ENCODE results near the gene PIK3C2G. TPM values are rescaled to one million over a fixed set of nuclear protein-coding genes. Genes with fewer than 3 reads are reported as not detected.
A peak's percentile ranks its signal among the peaks of the same experiment; 100 is the strongest.

PIK3C2G gene
- total and polyA plus RNA-seq, 2 of the 4 experiments (the other 2 are of a cell fraction), result not detected

- H4K5ac ChIP-seq (ENCODE audit: low read depth, low read length), result no peak overlapping the region
- BruUV-seq (replicated peaks), result no TSS peak
- ChIA-PET POLR2A (ENCODE audit: unreplicated experiment) (no interaction called here), CTCF (interaction anchor here (1.2 kb wide), 1 partner anchor 9 kb away, joined by 3 read pairs; no protein-coding TSS in a partner anchor)
- in situ Hi-C loops (cut with MboI; ENCODE audit: low sequenced_read_pairs), result no loop called here
- H2BK5ac ChIP-seq (ENCODE audit: low read depth, low read length, poor library complexity, severe bottlenecking), result no peak overlapping the region
- no peaks in the 10 kb centered on the region for H3K36me3 ChIP-seq (ENCODE audit: control insufficient read depth, insufficient read depth, low read length)
- no peak overlapping the region for H2BK120ac ChIP-seq (ENCODE audit: low read depth, low read length)
- H3K14ac ChIP-seq (replicated peaks; ENCODE audit: low read depth, low read length), result no peak overlapping the region; the same call in 1 of the 2 replicates
- H3K56ac ChIP-seq (ENCODE audit: extremely low read depth, insufficient read depth, low read length), result no peak overlapping the region
- no peak overlapping the region for H3K27ac ChIP-seq (ENCODE audit: insufficient read depth, low read length)
- no peak overlapping the region for H3K23ac ChIP-seq (ENCODE audit: low read depth, low read length)
- no CpG with 5 or more reads among the region's 1 CpG for WGBS, 2 experiments (ENCODE audit: extremely low coverage in 2 of 2, insufficient read length in 1 of 2)
- no peak overlapping the region for H2BK15ac ChIP-seq (ENCODE audit: low read depth, low read length)
- no peaks in the 10 kb centered on the region for H3K9me3 ChIP-seq (ENCODE audit: control insufficient read depth, insufficient read depth, low read length)
- no peak overlapping the region for H4K91ac ChIP-seq (ENCODE audit: insufficient read depth, low read depth, low read length)
- H2AK9ac ChIP-seq (replicated peaks; ENCODE audit: low read depth, low read length, poor library complexity), result no peak overlapping the region
- no peak overlapping the region for H3K9ac ChIP-seq (ENCODE audit: low read depth, low read length)
- H4K8ac ChIP-seq (ENCODE audit: low read depth in 2 of 2, low read length in 2 of 2), result no peak overlapping the region
- no peaks in the 10 kb centered on the region for H3K27me3 ChIP-seq (ENCODE audit: control insufficient read depth, insufficient read depth, low read length)
- DNase-seq, result no peak
- H2AFZ ChIP-seq (replicated peaks; ENCODE audit: low read length, poor library complexity), result no peak overlapping the region
- no peak overlapping the region for H3K4me3 ChIP-seq (ENCODE audit: insufficient read depth, low read depth, low read length)
- no peaks in the 10 kb centered on the region for H3K9me1 ChIP-seq (ENCODE audit: insufficient read depth, low read length)
- no peak overlapping the region for H2AK5ac ChIP-seq (ENCODE audit: low read depth, low read length)
- H3K18ac ChIP-seq (ENCODE audit: low read depth, low read length), result no peak overlapping the region
- TF ChIP-seq FOS (IDR thresholded peaks at IDR 0.05; ENCODE audit: low read depth, low read length) (no peak), CEBPB (IDR thresholded peaks at IDR 0.05; ENCODE audit: low read depth, low read length) (peak; percentile 82)
- dilution Hi-C loops (cut with HindIII; ENCODE audit: low sequenced_read_pairs, unreplicated experiment), result no loop called here
- H3K4ac ChIP-seq (ENCODE audit: low read depth, low read length), result no peak overlapping the region
- no peaks in the 10 kb centered on the region for H3K4me1 ChIP-seq (ENCODE audit: control insufficient read depth, insufficient read depth, low read length)
- no peaks in the 10 kb centered on the region for H4K20me1 ChIP-seq (ENCODE audit: insufficient read depth, low read length)
- intact Hi-C loops (cut with micrococcal nuclease), result no loop called here
- no peaks in the 10 kb centered on the region for H3K79me1 ChIP-seq (ENCODE audit: low read depth in 1 of 2, low read length in 2 of 2)
- H2BK20ac ChIP-seq (ENCODE audit: low read depth, low read length), result no peak overlapping the region
- no peak for ATAC-seq (ENCODE audit: low read depth)
- H3K4me2 ChIP-seq (ENCODE audit: low read depth, low read length), result no peak overlapping the region
Observed at GRCh38 chr12:18564306-18564705, 303.0 kb downstream of the PIK3C2G start.

All from IMR-90 (cell line).